ENCODE measurements around the gene DHH.

DNA sequence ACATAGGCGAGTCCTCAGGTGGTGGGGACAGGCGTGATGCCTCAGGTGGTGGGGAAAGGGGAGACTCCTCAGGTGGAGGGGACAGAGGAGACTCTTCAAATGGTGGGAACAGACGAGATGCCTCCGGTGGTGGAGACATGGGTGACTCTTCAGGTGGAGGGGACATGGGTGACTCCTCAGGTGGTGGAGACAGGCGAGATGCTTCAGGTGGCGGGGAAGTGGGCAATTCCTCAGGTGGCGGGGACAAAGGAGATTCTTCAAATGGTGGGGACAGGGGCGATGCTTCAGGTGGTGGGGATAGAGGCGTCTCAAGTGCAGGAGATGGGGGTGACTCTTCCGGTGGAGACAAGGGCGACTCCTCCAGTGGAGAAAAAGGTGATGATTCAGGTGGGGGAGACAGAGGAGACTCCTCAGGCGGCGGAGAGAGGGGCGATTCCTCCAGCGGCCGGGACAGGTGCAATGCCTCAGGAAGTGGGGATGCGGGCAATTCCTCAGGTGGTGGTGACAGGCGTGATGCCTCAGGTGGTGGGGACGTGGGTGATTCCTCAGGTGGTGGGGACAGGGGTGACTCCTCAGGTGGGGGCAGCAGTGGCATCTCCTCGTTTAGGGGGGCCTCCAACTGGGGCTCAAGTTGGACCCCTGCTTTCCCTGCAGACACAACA lies 42.7 kb downstream of the DHH start:
- TF ChIP-seq ZIC2 (tag by site-specific recombination; IDR thresholded peaks at IDR 0.05) (no peak), ZNF530 (tag by site-specific recombination; IDR thresholded peaks at IDR 0.05; ENCODE audit: low read depth) (no peak), ZNF324 (tag by site-specific recombination; IDR thresholded peaks at IDR 0.05) (no peak)
- TF ChIP-seq, protein P1, sequence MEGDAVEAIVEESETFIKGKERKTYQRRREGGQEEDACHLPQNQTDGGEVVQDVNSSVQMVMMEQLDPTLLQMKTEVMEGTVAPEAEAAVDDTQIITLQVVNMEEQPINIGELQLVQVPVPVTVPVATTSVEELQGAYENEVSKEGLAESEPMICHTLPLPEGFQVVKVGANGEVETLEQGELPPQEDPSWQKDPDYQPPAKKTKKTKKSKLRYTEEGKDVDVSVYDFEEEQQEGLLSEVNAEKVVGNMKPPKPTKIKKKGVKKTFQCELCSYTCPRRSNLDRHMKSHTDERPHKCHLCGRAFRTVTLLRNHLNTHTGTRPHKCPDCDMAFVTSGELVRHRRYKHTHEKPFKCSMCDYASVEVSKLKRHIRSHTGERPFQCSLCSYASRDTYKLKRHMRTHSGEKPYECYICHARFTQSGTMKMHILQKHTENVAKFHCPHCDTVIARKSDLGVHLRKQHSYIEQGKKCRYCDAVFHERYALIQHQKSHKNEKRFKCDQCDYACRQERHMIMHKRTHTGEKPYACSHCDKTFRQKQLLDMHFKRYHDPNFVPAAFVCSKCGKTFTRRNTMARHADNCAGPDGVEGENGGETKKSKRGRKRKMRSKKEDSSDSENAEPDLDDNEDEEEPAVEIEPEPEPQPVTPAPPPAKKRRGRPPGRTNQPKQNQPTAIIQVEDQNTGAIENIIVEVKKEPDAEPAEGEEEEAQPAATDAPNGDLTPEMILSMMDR (tag by site-specific recombination; IDR thresholded peaks at IDR 0.05): no peak
